Esophagus muscularis mucosa (tissue), 4 donors: Measurements from ENCODE around the gene POLG.

Experiments used
- CTCF ChIP-seq, 3 experiments: fragments of 200-600 bp in 2 of 3; fragments of 450-650 bp in 1 of 3; sonication (generic) in 2 of 3; IDR thresholded peaks; one replicate each; pipeline ENCODE4 v1.5.1; 2017 to 2019; ENCODE audit warnings: antibody characterized with exemption in 3 of 3, mild to moderate bottlenecking in 2 of 3, moderate library complexity in 1 of 3
- EP300 ChIP-seq: sonication (generic); formaldehyde crosslinking; IDR thresholded peaks from one replicate; pipeline ENCODE4 v1.6.1; 2017; ENCODE audit warnings: antibody characterized with exemption
- POLR2A ChIP-seq: fragments of 450-650 bp; IDR thresholded peaks from one replicate; pipeline ENCODE4 v1.6.1; 2017; ENCODE audit warnings: antibody characterized with exemption, moderate library complexity, mild to moderate bottlenecking, low read depth

GRCh38 chr15:89370120-89370977, 35.7 kb upstream of the POLG start:
- no peak for TF ChIP-seq POLR2A
- TF ChIP-seq CTCF (IDR thresholded peaks at IDR 0.05), result no peak
- no peak for TF ChIP-seq EP300
